Memory B cell (primary cell): ENCODE measurements around the gene POLD1.

Experiments used
- ATAC-seq: fragments of 150-1000 bp; cut with Tn5 transposase; 2 replicates; pipeline ENCODE4 v1.10.0; 2021; ENCODE audit warnings: low read depth, mild to moderate bottlenecking, moderate library complexity
- DNase-seq, 2 donors: peaks; one replicate each; pipeline ENCODE4 v3.0.0; 2022; ENCODE audit warnings: low spot score in 2 of 2
- H3K27ac Mint-ChIP-seq: one replicate; pipeline ENCODE4 v1.8.0; 2022; ENCODE audit warnings: mild to moderate bottlenecking, moderate library complexity, mixed read lengths
- H3K27me3 Mint-ChIP-seq: one replicate; pipeline ENCODE4 v1.8.0; 2022; ENCODE audit warnings: mixed read lengths
- H3K36me3 Mint-ChIP-seq: one replicate; pipeline ENCODE4 v1.8.0; 2022; ENCODE audit warnings: mild to moderate bottlenecking, mixed read lengths
- H3K4me1 Mint-ChIP-seq: one replicate; pipeline ENCODE4 v1.8.0; 2022; ENCODE audit warnings: mixed read lengths
- H3K4me3 Mint-ChIP-seq: one replicate; pipeline ENCODE4 v1.8.0; 2022; ENCODE audit warnings: mild to moderate bottlenecking, moderate library complexity, mixed read lengths
- H3K9me3 Mint-ChIP-seq: one replicate; pipeline ENCODE4 v1.8.0; 2022; ENCODE audit warnings: mixed read lengths

Gene POLD1

GRCh38 chr19:50414864-50415660 is 30.9 kb downstream of the POLD1 start:
- H3K9me3 Mint-ChIP-seq, result no peaks in the 10 kb centered on the region
- H3K27ac Mint-ChIP-seq, result peak overlapping the region; percentile 98
- DNase-seq (peak; percentile 92 to 95), ATAC-seq (peak; percentile 46)
- no peaks in the 10 kb centered on the region for H3K27me3 Mint-ChIP-seq
- peak overlapping the region; percentile 84 for H3K4me3 Mint-ChIP-seq
- peaks cover 13% of the 10 kb centered on the region for H3K36me3 Mint-ChIP-seq
- peaks cover 27% of the 10 kb centered on the region for H3K4me1 Mint-ChIP-seq

DNA sequence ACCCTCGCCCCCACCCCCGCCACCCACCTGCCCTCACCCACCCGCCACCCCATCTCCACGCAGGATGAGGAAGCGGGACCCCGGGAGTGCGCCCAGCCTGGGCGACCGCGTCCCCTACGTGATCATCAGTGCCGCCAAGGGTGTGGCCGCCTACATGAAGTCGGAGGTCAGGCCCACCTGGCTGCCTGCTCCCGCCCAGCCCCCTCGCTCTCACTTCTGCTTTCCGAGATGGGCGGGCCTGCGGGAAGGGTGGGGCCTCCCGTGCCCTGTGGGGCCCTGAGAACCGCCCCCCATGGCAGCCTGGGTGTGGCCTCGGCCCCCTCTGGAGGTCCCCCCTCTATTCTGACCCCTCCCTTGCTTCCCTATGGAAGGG is 31.5 kb downstream of the POLD1 start:
- ATAC-seq, result peak; percentile 71

GRCh38 chr19:50416034-50416977 is 32.2 kb downstream of the POLD1 start:
- DNase-seq, result peak in 1 of 2 donors; percentile 55
- Mint-ChIP-seq H3K4me1 (peaks cover 36% of the 10 kb centered on the region), H3K9me3 (no peaks in the 10 kb centered on the region), H3K27ac (peak overlapping the region; percentile 98), H3K36me3 (peaks cover 22% of the 10 kb centered on the region), H3K27me3 (no peaks in the 10 kb centered on the region), H3K4me3 (peak overlapping the region; percentile 84)
- ATAC-seq, result no peak

More for the DNA sequence above, 31.5 kb downstream of the POLD1 start:
- H3K4me1 Mint-ChIP-seq, result peaks cover 32% of the 10 kb centered on the region
- H3K27me3 Mint-ChIP-seq, result no peaks in the 10 kb centered on the region
- DNase-seq, result peak; percentile 90 to 94
- H3K9me3 Mint-ChIP-seq, result no peaks in the 10 kb centered on the region
- H3K36me3 Mint-ChIP-seq, result peaks cover 18% of the 10 kb centered on the region
- peak overlapping the region; percentile 84 for H3K4me3 Mint-ChIP-seq
- peak overlapping the region; percentile 98 for H3K27ac Mint-ChIP-seq

GRCh38 chr19:50417111-50418081 is 33.2 kb downstream of the POLD1 start:
- Mint-ChIP-seq H3K9me3 (no peaks in the 10 kb centered on the region), H3K4me3 (peak overlapping the region; percentile 100), H3K4me1 (peaks cover 40% of the 10 kb centered on the region), H3K27ac (peak overlapping the region; percentile 98), H3K36me3 (peaks cover 26% of the 10 kb centered on the region), H3K27me3 (no peaks in the 10 kb centered on the region)
- DNase-seq (peak in 1 of 2 donors; percentile 59), ATAC-seq (peak; percentile 1)

DNA sequence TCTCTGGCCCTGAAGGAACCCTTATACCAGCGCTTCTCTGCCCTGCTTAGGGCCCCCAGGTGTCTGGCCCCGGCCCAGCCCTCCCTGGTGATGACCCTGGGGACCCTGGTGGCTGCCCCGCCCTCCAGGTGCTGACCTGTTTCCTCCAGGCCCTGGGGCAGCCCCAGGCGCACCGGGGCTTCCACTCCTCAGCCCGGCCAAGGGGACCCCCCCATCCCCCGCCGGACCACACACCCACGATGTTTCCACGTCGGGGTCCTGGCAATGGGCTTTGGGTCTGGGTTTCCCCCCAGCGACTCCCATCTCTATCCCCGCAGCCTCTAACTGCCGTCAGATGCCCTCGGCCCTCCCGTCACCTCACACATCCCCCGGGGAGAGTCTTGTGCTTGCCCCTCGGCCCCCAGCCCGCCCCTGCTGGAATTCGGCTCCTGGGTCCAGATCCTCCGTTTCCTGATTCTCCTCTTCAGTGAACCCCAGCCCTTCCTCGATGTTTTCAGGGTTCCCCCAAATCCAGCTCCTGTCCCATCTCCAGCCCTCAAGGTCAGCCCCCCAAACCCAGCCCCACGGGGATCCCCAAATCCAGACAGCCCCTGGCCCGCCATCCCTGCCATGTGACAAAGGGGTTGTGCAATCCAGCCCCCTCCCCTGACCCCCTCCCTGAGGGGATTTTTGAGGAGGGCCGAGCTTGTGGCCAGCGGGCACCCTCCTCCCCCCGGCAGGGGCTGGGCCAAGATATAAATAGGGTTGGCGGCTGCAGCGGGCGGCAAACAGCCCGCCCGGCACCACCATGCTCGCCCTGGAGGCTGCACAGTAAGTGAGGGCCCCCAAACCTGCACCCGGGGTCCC is 34.3 kb downstream of the POLD1 start, which contains the start of gene SPIB:
Gene SPIB, plus strand, starts transcription at position 763 of the 846 bp plus-strand sequence. Its CDS starts 25 bp downstream, at position 788.
- peak within 1 kb of the TSS; percentile 100 for H3K4me3 Mint-ChIP-seq
- H3K27me3 Mint-ChIP-seq, result no peaks in the 10 kb centered on the region
- H3K4me1 Mint-ChIP-seq, result peaks cover 45% of the 10 kb centered on the region
- ATAC-seq, result peak; percentile 12
- H3K36me3 Mint-ChIP-seq, result peaks cover 28% of the 10 kb centered on the region
- DNase-seq, result peak; percentile 60 to 65
- peak within 1 kb of the TSS; percentile 97 for H3K27ac Mint-ChIP-seq
- H3K9me3 Mint-ChIP-seq, result no peaks in the 10 kb centered on the region

DNA sequence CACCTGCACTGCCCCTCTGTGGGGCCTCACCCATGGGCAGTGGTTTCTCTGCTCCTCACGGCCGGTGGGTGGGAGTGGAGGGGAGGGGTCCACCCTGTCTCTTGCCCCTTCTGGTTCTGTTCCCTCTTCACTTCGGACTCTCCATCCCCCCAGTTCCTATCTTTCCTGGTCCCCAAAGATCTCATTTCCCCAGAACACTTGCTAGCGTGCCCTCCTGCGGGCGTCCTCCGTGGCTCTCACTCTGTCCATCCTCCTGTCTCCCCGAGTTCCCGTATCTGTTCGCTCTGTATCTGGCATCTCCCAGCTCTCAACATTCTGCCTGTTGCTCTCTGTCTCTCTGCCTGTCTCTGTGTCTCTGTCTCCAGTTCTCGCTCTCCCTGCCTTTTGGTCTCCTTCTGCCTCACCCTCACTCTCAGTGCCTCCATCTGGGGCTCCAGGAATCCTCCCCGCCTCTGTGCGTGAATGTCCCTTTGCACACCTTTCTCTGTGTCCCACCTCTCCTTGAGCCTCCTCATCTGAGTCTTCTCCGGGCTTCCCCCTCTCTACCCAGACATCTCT is 35.0 kb downstream of the POLD1 start:
- Mint-ChIP-seq H3K27ac (peak overlapping the region; percentile 97), H3K4me3 (peak overlapping the region; percentile 100), H3K36me3 (peaks cover 34% of the 10 kb centered on the region), H3K4me1 (peaks cover 52% of the 10 kb centered on the region), H3K9me3 (no peaks in the 10 kb centered on the region), H3K27me3 (no peaks in the 10 kb centered on the region)
- DNase-seq (no peak), ATAC-seq (no peak)

DNA sequence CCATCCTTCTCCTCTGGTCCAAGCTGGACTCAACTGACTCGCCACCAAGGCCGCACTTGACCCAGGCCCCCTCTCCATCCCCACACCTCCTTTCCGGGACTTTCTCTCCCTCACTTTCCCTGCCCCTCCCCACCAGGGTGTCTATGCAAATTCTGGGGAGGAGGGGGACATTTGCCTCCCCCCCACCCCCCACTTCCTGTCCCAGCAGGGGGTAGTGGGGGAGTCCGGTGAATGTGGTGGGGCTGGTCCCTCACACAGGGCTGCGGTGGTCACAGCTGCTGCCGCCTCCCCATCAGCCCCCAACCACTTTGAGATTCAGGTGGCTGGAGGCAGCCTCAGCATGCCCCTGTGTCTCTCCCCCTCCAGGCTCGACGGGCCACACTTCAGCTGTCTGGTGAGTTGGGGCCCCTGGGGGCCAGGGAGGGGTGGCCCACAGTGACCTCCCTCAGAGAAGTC is 35.5 kb downstream of the POLD1 start:
- peak overlapping the region; percentile 100 for H3K4me3 Mint-ChIP-seq
- peak overlapping the region; percentile 97 for H3K27ac Mint-ChIP-seq

DNA sequence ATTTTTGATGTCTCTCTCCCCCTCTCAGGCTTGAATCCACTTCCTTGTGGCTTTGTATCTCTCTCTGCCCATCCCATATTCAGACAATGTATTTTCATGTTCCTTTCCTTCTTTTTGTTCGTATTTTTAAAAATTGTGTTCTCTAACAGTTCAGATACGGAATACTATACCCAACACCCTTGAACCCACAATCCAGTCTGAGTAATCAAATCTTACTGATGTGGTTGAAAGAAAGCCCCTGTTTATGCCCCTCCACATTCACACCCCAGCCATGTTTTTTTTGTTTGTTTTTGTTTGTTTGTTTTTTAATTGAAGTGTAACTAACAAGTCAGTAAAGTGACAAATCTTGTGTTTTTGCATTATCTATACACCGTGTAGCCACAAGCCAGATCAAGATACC is 36.0 kb downstream of the POLD1 start:
- Mint-ChIP-seq H3K27me3 (no peaks in the 10 kb centered on the region), H3K36me3 (peaks cover 35% of the 10 kb centered on the region), H3K27ac (peak overlapping the region; percentile 97), H3K4me3 (peak overlapping the region; percentile 100), H3K9me3 (no peaks in the 10 kb centered on the region), H3K4me1 (peaks cover 45% of the 10 kb centered on the region)
- DNase-seq (no peak), ATAC-seq (no peak)

More for the DNA sequence above, 35.5 kb downstream of the POLD1 start:
- H3K4me1 Mint-ChIP-seq, result peaks cover 50% of the 10 kb centered on the region
- no peaks in the 10 kb centered on the region for H3K27me3 Mint-ChIP-seq
- H3K36me3 Mint-ChIP-seq, result peaks cover 35% of the 10 kb centered on the region
- ATAC-seq, result no peak
- no peaks in the 10 kb centered on the region for H3K9me3 Mint-ChIP-seq
- DNase-seq, result no peak

GRCh38 chr19:50420808-50421207 is 36.7 kb downstream of the POLD1 start:
- Mint-ChIP-seq H3K4me3 (peak overlapping the region; percentile 100), H3K9me3 (no peaks in the 10 kb centered on the region), H3K4me1 (peaks cover 40% of the 10 kb centered on the region), H3K27me3 (no peaks in the 10 kb centered on the region), H3K36me3 (peaks cover 38% of the 10 kb centered on the region), H3K27ac (peak overlapping the region; percentile 97)
- DNase-seq (no peak), ATAC-seq (no peak)

GRCh38 chr19:50422397-50423278 is 38.5 kb downstream of the POLD1 start:
- no peak for DNase-seq
- H3K36me3 Mint-ChIP-seq, result peaks cover 38% of the 10 kb centered on the region
- ATAC-seq, result no peak
- H3K4me3 Mint-ChIP-seq, result peak overlapping the region; percentile 100
- H3K27ac Mint-ChIP-seq, result peak overlapping the region; percentile 97
- H3K9me3 Mint-ChIP-seq, result no peaks in the 10 kb centered on the region
- peaks cover 38% of the 10 kb centered on the region for H3K4me1 Mint-ChIP-seq
- H3K27me3 Mint-ChIP-seq, result no peaks in the 10 kb centered on the region

- ATAC-seq (no peak), DNase-seq (no peak)
- peak overlapping the region; percentile 97 for H3K27ac Mint-ChIP-seq
- H3K27me3 Mint-ChIP-seq, result no peaks in the 10 kb centered on the region
- peak overlapping the region; percentile 52 for H3K4me3 Mint-ChIP-seq
- H3K36me3 Mint-ChIP-seq, result peaks cover 38% of the 10 kb centered on the region
- no peaks in the 10 kb centered on the region for H3K9me3 Mint-ChIP-seq
- peaks cover 38% of the 10 kb centered on the region for H3K4me1 Mint-ChIP-seq
Observed at GRCh38 chr19:50423279-50424113, 39.3 kb downstream of the POLD1 start.
